SK-N-SH (cell line): ENCODE results near the gene AHCY.

ENCODE experiments used
- CHD2 ChIP-seq: fragments of 150-350 bp; IDR thresholded peaks from 2 replicates; pipeline ENCODE4 v1.6.1; 2018; ENCODE audit warnings: low read length; ENCODE audit not compliant: partially characterized antibody
- CTCF ChIP-seq: fragments of 200-600 bp; sonication (generic); IDR thresholded peaks from 2 replicates; pipeline ENCODE4 v1.6.1; 2017; ENCODE audit warnings: antibody characterized with exemption, mild to moderate bottlenecking, moderate library complexity
- EP300 ChIP-seq, 2 experiments: IDR thresholded peaks; 2 replicates each; pipeline versions ENCODE4 v1.4.0 to v1.6.1; 2012; ENCODE audit warnings: borderline replicate concordance in 1 of 2, low read depth in 1 of 2, low read length in 1 of 2
- EZH2phosphoT487 ChIP-seq: fragments of 200-600 bp; sonication (generic); IDR thresholded peaks from 2 replicates; pipeline ENCODE4 v1.6.1; 2017; ENCODE audit warnings: low read depth, mixed run types, mild to moderate bottlenecking, antibody characterized with exemption, moderate library complexity, borderline replicate concordance
- GABPA ChIP-seq: IDR thresholded peaks from 2 replicates; pipeline ENCODE4 v1.4.0; 2012; ENCODE audit warnings: low read depth, mild to moderate bottlenecking
- NFIC ChIP-seq: IDR thresholded peaks from 2 replicates; pipeline ENCODE4 v1.4.0; 2012; ENCODE audit warnings: borderline replicate concordance
- RCOR1 ChIP-seq: fragments of 150-350 bp; IDR thresholded peaks from 2 replicates; pipeline ENCODE4 v1.6.1; 2017; ENCODE audit warnings: antibody characterized with exemption, low read length
- RFX5 ChIP-seq: IDR thresholded peaks from 2 replicates; pipeline ENCODE4 v1.6.1; 2012; ENCODE audit warnings: mild to moderate bottlenecking, improper control_type of control experiment, low read length
- SIN3A ChIP-seq: IDR thresholded peaks from 2 replicates; pipeline ENCODE4 v1.6.1; 2012; ENCODE audit warnings: low read depth, mild to moderate bottlenecking, low read length, moderate library complexity, borderline replicate concordance
- SMC3 ChIP-seq: IDR thresholded peaks from 2 replicates; pipeline ENCODE4 v1.6.1; 2012; ENCODE audit warnings: low read depth, low read length, improper control_type of control experiment
- TAF1 ChIP-seq: IDR thresholded peaks from 2 replicates; pipeline ENCODE4 v1.6.1; 2012; ENCODE audit warnings: low read depth, mild to moderate bottlenecking, low read length, moderate library complexity, borderline replicate concordance
- YY1 ChIP-seq: IDR thresholded peaks from 2 replicates; pipeline ENCODE4 v1.4.0; 2012; ENCODE audit warnings: low read depth, mild to moderate bottlenecking
- TF ChIP-seq, protein P1 (sequence below): IDR thresholded peaks from 2 replicates; pipeline ENCODE4 v1.6.1; 2012; ENCODE audit warnings: mild to moderate bottlenecking, low read depth, low read length, moderate library complexity

GRCh38 chr20:34232494-34233087 lies 70.6 kb downstream of the AHCY start:
- TF ChIP-seq CTCF, result no peak
- no peak for TF ChIP-seq NFIC
- TF ChIP-seq YY1, result no peak
- no peak for TF ChIP-seq GABPA
- TF ChIP-seq EP300 (IDR thresholded peaks at IDR 0.05; ENCODE audit: borderline replicate concordance in 1 of 2, low read depth in 1 of 2, low read length in 1 of 2), result no peak
- TF ChIP-seq TAF1, result no peak
- no peak for TF ChIP-seq EZH2phosphoT487
- TF ChIP-seq CHD2, result no peak
- no peak for TF ChIP-seq SIN3A
- TF ChIP-seq, protein P1, sequence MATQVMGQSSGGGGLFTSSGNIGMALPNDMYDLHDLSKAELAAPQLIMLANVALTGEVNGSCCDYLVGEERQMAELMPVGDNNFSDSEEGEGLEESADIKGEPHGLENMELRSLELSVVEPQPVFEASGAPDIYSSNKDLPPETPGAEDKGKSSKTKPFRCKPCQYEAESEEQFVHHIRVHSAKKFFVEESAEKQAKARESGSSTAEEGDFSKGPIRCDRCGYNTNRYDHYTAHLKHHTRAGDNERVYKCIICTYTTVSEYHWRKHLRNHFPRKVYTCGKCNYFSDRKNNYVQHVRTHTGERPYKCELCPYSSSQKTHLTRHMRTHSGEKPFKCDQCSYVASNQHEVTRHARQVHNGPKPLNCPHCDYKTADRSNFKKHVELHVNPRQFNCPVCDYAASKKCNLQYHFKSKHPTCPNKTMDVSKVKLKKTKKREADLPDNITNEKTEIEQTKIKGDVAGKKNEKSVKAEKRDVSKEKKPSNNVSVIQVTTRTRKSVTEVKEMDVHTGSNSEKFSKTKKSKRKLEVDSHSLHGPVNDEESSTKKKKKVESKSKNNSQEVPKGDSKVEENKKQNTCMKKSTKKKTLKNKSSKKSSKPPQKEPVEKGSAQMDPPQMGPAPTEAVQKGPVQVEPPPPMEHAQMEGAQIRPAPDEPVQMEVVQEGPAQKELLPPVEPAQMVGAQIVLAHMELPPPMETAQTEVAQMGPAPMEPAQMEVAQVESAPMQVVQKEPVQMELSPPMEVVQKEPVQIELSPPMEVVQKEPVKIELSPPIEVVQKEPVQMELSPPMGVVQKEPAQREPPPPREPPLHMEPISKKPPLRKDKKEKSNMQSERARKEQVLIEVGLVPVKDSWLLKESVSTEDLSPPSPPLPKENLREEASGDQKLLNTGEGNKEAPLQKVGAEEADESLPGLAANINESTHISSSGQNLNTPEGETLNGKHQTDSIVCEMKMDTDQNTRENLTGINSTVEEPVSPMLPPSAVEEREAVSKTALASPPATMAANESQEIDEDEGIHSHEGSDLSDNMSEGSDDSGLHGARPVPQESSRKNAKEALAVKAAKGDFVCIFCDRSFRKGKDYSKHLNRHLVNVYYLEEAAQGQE, result no peak
- TF ChIP-seq RFX5, result no peak
- TF ChIP-seq RCOR1, result no peak
- no peak for TF ChIP-seq SMC3
